ENCODE measurements around the gene AKR1A1.
A peak's percentile ranks its signal among the peaks of the same experiment; 100 is the strongest.

The AKR1A1 gene

DNA sequence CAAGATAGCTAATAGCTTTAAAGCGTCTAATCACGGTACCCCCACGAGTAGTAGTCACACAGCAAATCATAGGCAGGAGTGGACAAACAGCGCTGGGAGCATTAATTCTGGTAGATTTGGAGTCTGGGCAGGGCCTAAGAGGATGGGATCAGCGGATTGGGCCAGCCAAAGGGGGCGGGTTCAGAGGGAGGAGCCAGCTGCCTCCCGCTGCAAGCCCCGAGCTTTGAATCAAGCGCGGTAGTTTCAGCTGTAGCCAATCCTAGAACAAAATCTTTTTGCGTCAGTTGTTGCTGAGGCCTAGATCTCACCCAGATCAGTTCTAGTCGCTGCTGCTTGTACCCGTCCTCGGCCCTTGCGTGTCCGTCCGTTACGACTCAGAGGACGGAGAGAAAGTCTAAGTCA is 32.6 kb downstream of the AKR1A1 start:
- peaks cover 57% of the 10 kb centered on the region for H3K4me1 ChIP-seq (ENCODE audit: control insufficient read depth, low read length)
- H3K36me3 ChIP-seq (ENCODE audit: control insufficient read depth, low read length): peaks cover 39% of the 10 kb centered on the region
- no peaks in the 10 kb centered on the region for H3K9me2 ChIP-seq (replicated peaks; ENCODE audit: control insufficient read depth, low read length)
- H4K20me1 ChIP-seq (ENCODE audit: control insufficient read depth, insufficient read depth, low read depth, low read length): peaks cover 30% of the 10 kb centered on the region
- H3K79me2 ChIP-seq (ENCODE audit: control insufficient read depth, low read length): peaks cover 48% of the 10 kb centered on the region
- peak overlapping the region; percentile 94 for H3K4me2 ChIP-seq (ENCODE audit: low read length)
- H3K4me3 ChIP-seq (ENCODE audit: low read length): peak overlapping the region; percentile 94
- H3K27ac ChIP-seq (ENCODE audit: low read depth, low read length): peak overlapping the region; percentile 89
- H3K9me3 ChIP-seq (ENCODE audit: control insufficient read depth, insufficient read depth, low read length): no peaks in the 10 kb centered on the region
- TF ChIP-seq, protein P1, sequence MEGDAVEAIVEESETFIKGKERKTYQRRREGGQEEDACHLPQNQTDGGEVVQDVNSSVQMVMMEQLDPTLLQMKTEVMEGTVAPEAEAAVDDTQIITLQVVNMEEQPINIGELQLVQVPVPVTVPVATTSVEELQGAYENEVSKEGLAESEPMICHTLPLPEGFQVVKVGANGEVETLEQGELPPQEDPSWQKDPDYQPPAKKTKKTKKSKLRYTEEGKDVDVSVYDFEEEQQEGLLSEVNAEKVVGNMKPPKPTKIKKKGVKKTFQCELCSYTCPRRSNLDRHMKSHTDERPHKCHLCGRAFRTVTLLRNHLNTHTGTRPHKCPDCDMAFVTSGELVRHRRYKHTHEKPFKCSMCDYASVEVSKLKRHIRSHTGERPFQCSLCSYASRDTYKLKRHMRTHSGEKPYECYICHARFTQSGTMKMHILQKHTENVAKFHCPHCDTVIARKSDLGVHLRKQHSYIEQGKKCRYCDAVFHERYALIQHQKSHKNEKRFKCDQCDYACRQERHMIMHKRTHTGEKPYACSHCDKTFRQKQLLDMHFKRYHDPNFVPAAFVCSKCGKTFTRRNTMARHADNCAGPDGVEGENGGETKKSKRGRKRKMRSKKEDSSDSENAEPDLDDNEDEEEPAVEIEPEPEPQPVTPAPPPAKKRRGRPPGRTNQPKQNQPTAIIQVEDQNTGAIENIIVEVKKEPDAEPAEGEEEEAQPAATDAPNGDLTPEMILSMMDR (IDR thresholded peaks at IDR 0.05; ENCODE audit: low read depth, low read length, poor library complexity, severe bottlenecking): no peak
- no peak for TF ChIP-seq EZH2phosphoT487 (IDR thresholded peaks at IDR 0.05; ENCODE audit: borderline replicate concordance, low read length)
- H3F3A ChIP-seq (ENCODE audit: control insufficient read depth, insufficient read depth): peaks cover 14% of the 10 kb centered on the region
- H3K27me3 ChIP-seq (ENCODE audit: control insufficient read depth, low read length): no peaks in the 10 kb centered on the region

DNA sequence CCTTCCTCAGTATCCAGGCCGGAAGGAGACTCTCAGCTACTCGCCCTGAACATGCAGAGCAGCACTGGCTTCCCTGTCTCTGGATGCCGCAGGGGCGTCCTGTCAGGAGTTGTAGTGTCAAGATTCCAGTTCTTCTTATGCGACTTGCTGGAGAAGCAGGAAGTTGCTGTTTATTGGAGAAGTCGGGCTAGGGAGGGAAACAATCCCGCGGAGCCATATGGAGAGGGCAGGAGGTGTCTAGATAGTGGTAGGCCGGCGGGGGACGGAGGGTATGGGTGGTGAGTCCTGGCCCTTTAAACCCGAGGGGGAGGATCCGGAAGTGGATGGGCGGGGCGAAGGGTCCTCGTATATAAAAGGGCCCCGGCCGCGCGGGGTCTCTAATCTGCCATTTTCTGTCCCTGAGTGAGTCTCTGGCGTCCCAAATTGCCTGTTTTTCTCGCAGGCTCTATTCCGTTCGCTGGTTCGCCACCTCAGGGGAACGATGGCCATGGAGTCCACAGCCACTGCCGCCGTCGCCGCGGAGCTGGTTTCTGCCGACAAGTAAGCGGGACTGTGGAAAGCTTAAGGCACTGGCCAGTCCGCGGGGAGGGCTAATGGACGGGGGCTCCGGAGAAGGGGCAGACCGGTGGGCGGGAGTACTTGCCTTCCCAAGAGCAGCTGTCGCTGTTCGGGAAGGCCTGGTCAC is 33.2 kb downstream of the AKR1A1 start, which contains the start of gene NASP:
TSS of gene NASP (plus strand) at position 376 of the 685 bp plus-strand sequence. CDS start at position 482, 106 bp downstream.
- Histone ChIP-seq H3K9me2 (replicated peaks; ENCODE audit: control insufficient read depth, low read length) (no peaks in the 10 kb centered on the region), H3K4me3 (ENCODE audit: low read length) (peak within 1 kb of the TSS; percentile 94), H3K27ac (ENCODE audit: low read depth, low read length) (peak within 1 kb of the TSS; percentile 89), H3K4me1 (ENCODE audit: control insufficient read depth, low read length) (peaks cover 57% of the 10 kb centered on the region), H3F3A (ENCODE audit: control insufficient read depth, insufficient read depth) (peaks cover 9% of the 10 kb centered on the region), H3K4me2 (ENCODE audit: low read length) (peak within 1 kb of the TSS; percentile 94), H3K36me3 (ENCODE audit: control insufficient read depth, low read length) (peaks cover 45% of the 10 kb centered on the region), H3K79me2 (ENCODE audit: control insufficient read depth, low read length) (peaks cover 54% of the 10 kb centered on the region), H3K9me3 (ENCODE audit: control insufficient read depth, insufficient read depth, low read length) (no peaks in the 10 kb centered on the region), H4K20me1 (ENCODE audit: control insufficient read depth, insufficient read depth, low read depth, low read length) (peaks cover 36% of the 10 kb centered on the region), H3K27me3 (ENCODE audit: control insufficient read depth, low read length) (no peaks in the 10 kb centered on the region)
- TF ChIP-seq, protein P1 (IDR thresholded peaks at IDR 0.05; ENCODE audit: low read depth, low read length, poor library complexity, severe bottlenecking): no peak
- no peak for TF ChIP-seq EZH2phosphoT487 (IDR thresholded peaks at IDR 0.05; ENCODE audit: borderline replicate concordance, low read length)

DNA sequence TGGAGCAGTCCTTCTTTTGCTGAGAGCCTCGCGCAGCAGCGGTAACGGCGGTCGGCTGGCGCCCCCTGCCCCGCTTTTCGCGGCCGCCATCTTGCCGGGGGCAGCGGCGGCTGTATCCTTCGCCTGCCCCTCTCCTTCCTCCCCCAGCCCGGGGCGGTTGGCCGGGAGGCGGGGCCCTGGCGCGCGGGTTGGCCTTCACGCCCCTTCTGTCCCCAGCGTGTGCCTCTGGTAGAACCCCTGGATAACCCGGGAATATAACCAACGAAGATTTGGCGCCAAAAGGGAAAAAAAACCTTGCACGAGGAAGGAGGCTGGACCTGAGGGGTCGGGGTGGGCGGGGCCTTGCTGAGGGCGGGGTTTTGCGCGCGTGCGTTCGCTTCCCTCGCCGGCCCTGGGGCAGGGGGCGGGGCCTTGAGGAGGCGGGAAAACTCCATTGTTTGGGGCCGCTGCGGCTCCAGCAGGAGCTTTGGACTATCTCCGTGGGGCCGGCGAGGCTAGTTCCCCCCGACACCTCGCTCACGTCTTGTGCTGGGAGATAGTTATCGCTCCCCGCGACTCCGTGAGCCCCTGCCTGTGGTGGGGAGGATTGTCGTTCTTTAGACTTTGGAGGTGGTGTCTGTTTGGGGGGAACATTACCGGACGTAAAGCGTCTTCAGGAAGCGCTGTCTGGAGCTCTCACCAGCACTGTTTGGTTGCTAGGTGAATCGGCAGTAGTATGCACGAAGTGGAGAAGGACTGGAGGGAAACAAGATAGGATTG is 33.9 kb downstream of the AKR1A1 start:
- peaks cover 52% of the 10 kb centered on the region for H3K36me3 ChIP-seq (ENCODE audit: control insufficient read depth, low read length)
- peak overlapping the region; percentile 94 for H3K4me2 ChIP-seq (ENCODE audit: low read length)
- peaks cover 58% of the 10 kb centered on the region for H3K4me1 ChIP-seq (ENCODE audit: control insufficient read depth, low read length)
- peak overlapping the region; percentile 89 for H3K27ac ChIP-seq (ENCODE audit: low read depth, low read length)
- H3F3A ChIP-seq (ENCODE audit: control insufficient read depth, insufficient read depth): peaks cover 9% of the 10 kb centered on the region
- peak overlapping the region; percentile 94 for H3K4me3 ChIP-seq (ENCODE audit: low read length)
- no peak for TF ChIP-seq EZH2phosphoT487 (IDR thresholded peaks at IDR 0.05; ENCODE audit: borderline replicate concordance, low read length)
- TF ChIP-seq, protein P1 (IDR thresholded peaks at IDR 0.05; ENCODE audit: low read depth, low read length, poor library complexity, severe bottlenecking): peak; percentile 53
- no peaks in the 10 kb centered on the region for H3K9me3 ChIP-seq (ENCODE audit: control insufficient read depth, insufficient read depth, low read length)
- H3K79me2 ChIP-seq (ENCODE audit: control insufficient read depth, low read length): peaks cover 61% of the 10 kb centered on the region
- peaks cover 42% of the 10 kb centered on the region for H4K20me1 ChIP-seq (ENCODE audit: control insufficient read depth, insufficient read depth, low read depth, low read length)
- H3K27me3 ChIP-seq (ENCODE audit: control insufficient read depth, low read length): no peaks in the 10 kb centered on the region
- no peaks in the 10 kb centered on the region for H3K9me2 ChIP-seq (replicated peaks; ENCODE audit: control insufficient read depth, low read length)
